ENCODE measurements around the gene SLC2A14. TPM values are rescaled to one million over a fixed set of nuclear protein-coding genes. Genes with fewer than 3 reads are reported as not detected.
"Not testable (repeated sequence)": the region's sequence is repeated elsewhere in the genome, so short reads cannot be mapped to it uniquely, and the experiment has no call there.

The SLC2A14 gene
- total and polyA plus RNA-seq, 7 experiments from 2014 or later, result 0.15 to 4.3 (median 1.2) TPM; not detected in 1

GRCh38 chr12:7833201-7833600 lies 39.5 kb downstream of the SLC2A14 start:
- intact Hi-C loops (cut with micrococcal nuclease), result loop anchor here in 1 of 2 donors (10.0 kb wide), 1 partner anchor 402 kb away; no protein-coding TSS in a partner anchor
- not testable (repeated sequence) for H3K36me3 ChIP-seq (ENCODE audit: control insufficient read depth in 2 of 3, insufficient read depth in 3 of 3, low read length in 3 of 3); H3K27me3 ChIP-seq (ENCODE audit: control insufficient read depth in 2 of 2, insufficient read depth in 2 of 2, low read length in 2 of 2); H3K27me3 Mint-ChIP-seq; H3K4me1 Mint-ChIP-seq; H3K9me3 ChIP-seq (ENCODE audit: control insufficient read depth in 2 of 3, low read length in 3 of 3); H3K4me1 ChIP-seq (ENCODE audit: control insufficient read depth in 2 of 2, insufficient read depth in 2 of 2, low read length in 2 of 2); H3K36me3 Mint-ChIP-seq; DNase-seq; H3K9me3 Mint-ChIP-seq; H3K4me3 ChIP-seq (ENCODE audit: low read length); H3K27ac ChIP-seq (ENCODE audit: low read depth, low read length); H3K4me3 Mint-ChIP-seq; ATAC-seq
- ChIA-PET POLR2A (interaction anchor here (0.6 kb wide), 1 partner anchor 233 kb away, joined by 3 read pairs; the partner anchor contains the start of gene C3AR1), CTCF (interaction anchor here (1.4 kb wide), 1 partner anchor 100 kb away, joined by 3 read pairs; no protein-coding TSS in a partner anchor)
- H3K27ac Mint-ChIP-seq, result peak overlapping the region in 1 of 9 donors; percentile 53

GRCh38 chr12:7832059-7832696 lies 40.5 kb downstream of the SLC2A14 start:
- Mint-ChIP-seq H3K4me1 (peaks cover 0 to 3% (median 0%) of the 10 kb centered on the region in 7 donors), H3K27ac (no peak overlapping the region), H3K4me3 (no peak overlapping the region), H3K9me3 (no peaks in the 10 kb centered on the region), H3K36me3 (no peaks in the 10 kb centered on the region), H3K27me3 (peaks cover 0 to 9% (median 0%) of the 10 kb centered on the region in 5 donors)
- Histone ChIP-seq H3K4me3 (ENCODE audit: low read length) (no peak overlapping the region), H3K27ac (ENCODE audit: low read depth, low read length) (no peak overlapping the region), H3K9me3 (ENCODE audit: control insufficient read depth in 2 of 3, low read length in 3 of 3) (no peaks in the 10 kb centered on the region), H3K36me3 (ENCODE audit: control insufficient read depth in 2 of 3, insufficient read depth in 3 of 3, low read length in 3 of 3) (no peaks in the 10 kb centered on the region), H3K27me3 (ENCODE audit: control insufficient read depth in 2 of 2, insufficient read depth in 2 of 2, low read length in 2 of 2) (no peaks in the 10 kb centered on the region), H3K4me1 (ENCODE audit: control insufficient read depth in 2 of 2, insufficient read depth in 2 of 2, low read length in 2 of 2) (no peaks in the 10 kb centered on the region)
- ChIA-PET POLR2A (no interaction called here), CTCF (no interaction called here)
- intact Hi-C loops (cut with micrococcal nuclease), result loop anchor here in 1 of 2 donors (1.0 to 10.0 kb wide), 2 partner anchors 101 to 403 kb away; no protein-coding TSS in a partner anchor
- peak in 5 of 9 donors; percentile 8 to 34 (median 19) for DNase-seq
- peak; percentile 91 for ATAC-seq

GRCh38 chr12:7829737-7830136 lies 43.0 kb downstream of the SLC2A14 start:
- H3K36me3 ChIP-seq (ENCODE audit: control insufficient read depth in 2 of 3, insufficient read depth in 3 of 3, low read length in 3 of 3); H3K4me1 ChIP-seq (ENCODE audit: control insufficient read depth in 2 of 2, insufficient read depth in 2 of 2, low read length in 2 of 2); H3K4me3 ChIP-seq (ENCODE audit: low read length); H3K27ac Mint-ChIP-seq; CTCF ChIA-PET; H3K9me3 ChIP-seq (ENCODE audit: control insufficient read depth in 2 of 3, low read length in 3 of 3); H3K4me3 Mint-ChIP-seq; H3K27me3 ChIP-seq (ENCODE audit: control insufficient read depth in 2 of 2, insufficient read depth in 2 of 2, low read length in 2 of 2); DNase-seq; H3K4me1 Mint-ChIP-seq; H3K27ac ChIP-seq (ENCODE audit: low read depth, low read length); H3K27me3 Mint-ChIP-seq; H3K36me3 Mint-ChIP-seq; H3K9me3 Mint-ChIP-seq; ATAC-seq; POLR2A ChIA-PET: not testable (repeated sequence)
- intact Hi-C loops (cut with micrococcal nuclease), result loop anchor here in 1 of 2 donors (10.0 kb wide), 1 partner anchor 405 kb away; no protein-coding TSS in a partner anchor

- H3K36me3 ChIP-seq (ENCODE audit: control insufficient read depth in 2 of 3, insufficient read depth in 3 of 3, low read length in 3 of 3); H3K36me3 Mint-ChIP-seq; H3K27ac Mint-ChIP-seq; CTCF ChIA-PET; H3K27me3 Mint-ChIP-seq; DNase-seq; H3K4me3 ChIP-seq (ENCODE audit: low read length); ATAC-seq; H3K27me3 ChIP-seq (ENCODE audit: control insufficient read depth in 2 of 2, insufficient read depth in 2 of 2, low read length in 2 of 2); H3K4me1 Mint-ChIP-seq; intact Hi-C loops (cut with micrococcal nuclease); H3K4me3 Mint-ChIP-seq; H3K4me1 ChIP-seq (ENCODE audit: control insufficient read depth in 2 of 2, insufficient read depth in 2 of 2, low read length in 2 of 2); H3K27ac ChIP-seq (ENCODE audit: low read depth, low read length); H3K9me3 Mint-ChIP-seq; H3K9me3 ChIP-seq (ENCODE audit: control insufficient read depth in 2 of 3, low read length in 3 of 3): not testable (repeated sequence)
- POLR2A ChIA-PET, result interaction anchor here (0.7 kb wide), 2 partner anchors 256 to 277 kb away, joined by 3 to 4 read pairs; no protein-coding TSS in a partner anchor
Measured at GRCh38 chr12:7825754-7826153, 47.0 kb downstream of the SLC2A14 start.

- Histone ChIP-seq H3K36me3 (ENCODE audit: control insufficient read depth in 2 of 3, insufficient read depth in 3 of 3, low read length in 3 of 3) (no peaks in the 10 kb centered on the region), H3K4me1 (ENCODE audit: control insufficient read depth in 2 of 2, insufficient read depth in 2 of 2, low read length in 2 of 2) (no peaks in the 10 kb centered on the region), H3K9me3 (ENCODE audit: control insufficient read depth in 2 of 3, low read length in 3 of 3) (no peaks in the 10 kb centered on the region), H3K4me3 (ENCODE audit: low read length) (no peak overlapping the region), H3K27ac (ENCODE audit: low read depth, low read length) (no peak overlapping the region), H3K27me3 (ENCODE audit: control insufficient read depth in 2 of 2, insufficient read depth in 2 of 2, low read length in 2 of 2) (no peaks in the 10 kb centered on the region)
- POLR2A ChIA-PET, result no interaction called here
- Mint-ChIP-seq H3K9me3 (no peaks in the 10 kb centered on the region), H3K36me3 (no peaks in the 10 kb centered on the region), H3K27ac (no peak overlapping the region), H3K27me3 (peaks cover 0 to 4% (median 0%) of the 10 kb centered on the region in 5 donors), H3K4me1 (peaks cover 0 to 2% (median 0%) of the 10 kb centered on the region in 7 donors), H3K4me3 (no peak overlapping the region)
- peak; percentile 12 to 59 (median 40) for DNase-seq
- intact Hi-C loops (cut with micrococcal nuclease), result loop anchor here (1.0 to 5.0 kb wide), 5 partner anchors 130 to 588 kb away; no protein-coding TSS in a partner anchor
- CTCF ChIA-PET, result interaction anchor here (0.5 to 0.7 kb wide), 2 partner anchors 95 to 131 kb away, joined by 3 to 4 read pairs; no protein-coding TSS in a partner anchor
- peak; percentile 87 for ATAC-seq
Measured at GRCh38 chr12:7806863-7807487, 65.7 kb downstream of the SLC2A14 start.

- intact Hi-C loops (cut with micrococcal nuclease), result loop anchor here in 1 of 2 donors (2.0 to 5.0 kb wide), 2 partner anchors 168 to 344 kb away; no protein-coding TSS in a partner anchor
- H3K4me1 ChIP-seq (ENCODE audit: control insufficient read depth in 2 of 2, insufficient read depth in 2 of 2, low read length in 2 of 2); H3K4me3 Mint-ChIP-seq; DNase-seq; H3K36me3 ChIP-seq (ENCODE audit: control insufficient read depth in 2 of 3, insufficient read depth in 3 of 3, low read length in 3 of 3); H3K27me3 ChIP-seq (ENCODE audit: control insufficient read depth in 2 of 2, insufficient read depth in 2 of 2, low read length in 2 of 2); H3K4me1 Mint-ChIP-seq; POLR2A ChIA-PET; CTCF ChIA-PET; ATAC-seq; H3K27ac ChIP-seq (ENCODE audit: low read depth, low read length); H3K27me3 Mint-ChIP-seq; H3K9me3 ChIP-seq (ENCODE audit: control insufficient read depth in 2 of 3, low read length in 3 of 3); H3K36me3 Mint-ChIP-seq; H3K9me3 Mint-ChIP-seq; H3K27ac Mint-ChIP-seq; H3K4me3 ChIP-seq (ENCODE audit: low read length): not testable (repeated sequence)
Measured at GRCh38 chr12:7806319-7806718, 66.4 kb downstream of the SLC2A14 start.

Measured in naive thymus-derived CD4-positive, alpha-beta T cell (primary cell).